ENCODE data around the gene CRYGC.
"Not testable (repeated sequence)": the region's sequence is repeated elsewhere in the genome, so short reads cannot be mapped to it uniquely, and the experiment has no call there.

Gene CRYGC

GRCh38 chr2:208103616-208104015 is 26.0 kb downstream of the CRYGC start:
- no peak for DNase-seq (ENCODE audit: extremely low read depth, insufficient read length)
- no peak for TF ChIP-seq CTCF (IDR thresholded peaks at IDR 0.05; ENCODE audit: insufficient read depth, low read length, poor library complexity, severe bottlenecking)
- H3K4me3 ChIP-seq (replicated peaks; ENCODE audit: low read depth, low read length): no peak overlapping the region
- H3K36me3 ChIP-seq (ENCODE audit: control insufficient read depth, insufficient read depth, low read length): no peaks in the 10 kb centered on the region
- H3K27me3 ChIP-seq (replicated peaks; ENCODE audit: control insufficient read depth, insufficient read depth, low read length): peaks cover 2% of the 10 kb centered on the region

- H3K36me3 ChIP-seq (ENCODE audit: control insufficient read depth, insufficient read depth, low read length): no peaks in the 10 kb centered on the region
- H3K27me3 ChIP-seq (replicated peaks; ENCODE audit: control insufficient read depth, insufficient read depth, low read length): peaks cover 2% of the 10 kb centered on the region
- no peak for TF ChIP-seq CTCF (IDR thresholded peaks at IDR 0.05; ENCODE audit: insufficient read depth, low read length, poor library complexity, severe bottlenecking)
- no peak for DNase-seq (ENCODE audit: extremely low read depth, insufficient read length)
- no peak overlapping the region for H3K4me3 ChIP-seq (replicated peaks; ENCODE audit: low read depth, low read length)
Observed at GRCh38 chr2:208101716-208102631, 27.7 kb downstream of the CRYGC start.

- H3K36me3 ChIP-seq (ENCODE audit: control insufficient read depth, insufficient read depth, low read length): no peaks in the 10 kb centered on the region
- no peak for DNase-seq (ENCODE audit: extremely low read depth, insufficient read length)
- no peak overlapping the region for H3K4me3 ChIP-seq (replicated peaks; ENCODE audit: low read depth, low read length)
- no peak for TF ChIP-seq CTCF (IDR thresholded peaks at IDR 0.05; ENCODE audit: insufficient read depth, low read length, poor library complexity, severe bottlenecking)
- no peaks in the 10 kb centered on the region; the same call in 1 of the 2 replicates for H3K27me3 ChIP-seq (replicated peaks; ENCODE audit: control insufficient read depth, insufficient read depth, low read length)
Observed at GRCh38 chr2:208099682-208100470, 29.8 kb downstream of the CRYGC start.

- H3K4me3 ChIP-seq (replicated peaks; ENCODE audit: low read depth, low read length); H3K27me3 ChIP-seq (replicated peaks; ENCODE audit: control insufficient read depth, insufficient read depth, low read length); DNase-seq (ENCODE audit: extremely low read depth, insufficient read length); H3K36me3 ChIP-seq (ENCODE audit: control insufficient read depth, insufficient read depth, low read length): not testable (repeated sequence)
Observed at GRCh38 chr2:208098701-208099100, 30.9 kb downstream of the CRYGC start.

- TF ChIP-seq CTCF (IDR thresholded peaks at IDR 0.05; ENCODE audit: insufficient read depth, low read length, poor library complexity, severe bottlenecking): no peak
- Histone ChIP-seq H3K4me3 (replicated peaks; ENCODE audit: low read depth, low read length) (no peak overlapping the region), H3K27me3 (replicated peaks; ENCODE audit: control insufficient read depth, insufficient read depth, low read length) (no peaks in the 10 kb centered on the region; the same call in 1 of the 2 replicates), H3K36me3 (ENCODE audit: control insufficient read depth, insufficient read depth, low read length) (no peaks in the 10 kb centered on the region)
- DNase-seq (ENCODE audit: extremely low read depth, insufficient read length): no peak
Observed at GRCh38 chr2:208098267-208098666, 31.4 kb downstream of the CRYGC start.

GRCh38 chr2:208097801-208098200 is 31.8 kb downstream of the CRYGC start:
- TF ChIP-seq CTCF (IDR thresholded peaks at IDR 0.05; ENCODE audit: insufficient read depth, low read length, poor library complexity, severe bottlenecking): no peak
- no peak overlapping the region for H3K4me3 ChIP-seq (replicated peaks; ENCODE audit: low read depth, low read length)
- no peaks in the 10 kb centered on the region; the same call in 1 of the 2 replicates for H3K27me3 ChIP-seq (replicated peaks; ENCODE audit: control insufficient read depth, insufficient read depth, low read length)
- H3K36me3 ChIP-seq (ENCODE audit: control insufficient read depth, insufficient read depth, low read length): no peaks in the 10 kb centered on the region
- no peak for DNase-seq (ENCODE audit: extremely low read depth, insufficient read length)

Data from GM06990 (cell line).